ENCODE measurements around the gene DHDDS.
"Not testable (repeated sequence)": the region's sequence is repeated elsewhere in the genome, so short reads cannot be mapped to it uniquely, and the experiment has no call there.

DHDDS gene, protein sequence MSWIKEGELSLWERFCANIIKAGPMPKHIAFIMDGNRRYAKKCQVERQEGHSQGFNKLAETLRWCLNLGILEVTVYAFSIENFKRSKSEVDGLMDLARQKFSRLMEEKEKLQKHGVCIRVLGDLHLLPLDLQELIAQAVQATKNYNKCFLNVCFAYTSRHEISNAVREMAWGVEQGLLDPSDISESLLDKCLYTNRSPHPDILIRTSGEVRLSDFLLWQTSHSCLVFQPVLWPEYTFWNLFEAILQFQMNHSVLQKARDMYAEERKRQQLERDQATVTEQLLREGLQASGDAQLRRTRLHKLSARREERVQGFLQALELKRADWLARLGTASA

GRCh38 chr1:26431979-26432695, at the start of gene DHDDS:
DHDDS (plus strand) TSS chr1:26432321; CDS start chr1:26432946, 625 bp downstream.
- peak; percentile 93 to 99 for DNase-seq

DNA sequence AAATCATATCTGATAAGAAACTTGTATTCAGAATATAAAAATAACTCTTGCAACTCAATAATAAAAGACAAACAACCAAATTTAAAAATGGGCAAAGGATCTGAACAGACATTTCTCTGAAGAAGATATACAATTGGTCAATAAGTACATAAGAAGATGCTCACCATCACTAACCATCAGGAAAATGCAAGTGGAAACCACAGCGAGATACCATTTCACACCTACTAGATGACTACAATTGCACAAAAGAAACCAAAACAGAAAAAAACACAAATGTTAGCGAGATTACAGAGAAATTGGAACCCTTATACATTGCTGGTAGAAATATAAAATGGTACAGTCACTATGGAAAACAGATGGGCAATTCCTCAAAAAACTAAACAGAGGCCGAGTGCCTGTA, 48.0 kb upstream of the DHDDS start:
- DNase-seq, result no peak

- DNase-seq, result not testable (repeated sequence)
Measured at GRCh38 chr1:26385063-26385462, 47.1 kb upstream of the DHDDS start.

GRCh38 chr1:26387447-26387846, 44.7 kb upstream of the DHDDS start:
- no peak for DNase-seq

DNA sequence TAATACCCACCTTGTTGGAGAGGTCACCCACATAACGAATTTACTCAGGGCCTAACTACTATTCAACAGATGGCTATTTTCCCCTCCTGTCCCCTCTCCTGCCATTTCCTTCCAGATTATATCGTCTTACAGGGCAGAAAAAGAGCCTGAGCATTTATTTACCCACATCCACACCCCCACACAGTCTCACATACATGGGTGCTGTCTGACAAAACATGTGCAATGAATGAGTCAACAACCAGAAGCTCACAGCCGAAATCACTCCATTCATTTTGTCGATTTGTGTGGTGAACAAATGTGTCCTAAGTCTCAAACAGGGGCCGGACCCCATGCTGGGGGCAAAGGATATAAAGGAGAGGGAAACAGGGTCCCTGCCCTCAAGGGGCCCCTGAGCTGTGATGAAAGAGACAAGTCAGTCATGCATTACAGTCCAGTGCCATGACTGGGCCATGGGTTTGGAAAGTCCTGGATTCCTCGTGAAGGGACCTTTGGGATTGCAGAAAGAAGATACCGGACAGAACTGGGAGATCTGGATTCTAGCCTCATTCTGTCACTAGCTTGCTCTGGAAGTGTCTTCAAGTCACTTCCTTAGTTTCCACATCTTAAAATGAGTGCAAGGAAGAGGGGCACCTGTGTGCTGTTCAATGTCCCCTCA, 43.2 kb upstream of the DHDDS start:
- no peak for DNase-seq

DNA sequence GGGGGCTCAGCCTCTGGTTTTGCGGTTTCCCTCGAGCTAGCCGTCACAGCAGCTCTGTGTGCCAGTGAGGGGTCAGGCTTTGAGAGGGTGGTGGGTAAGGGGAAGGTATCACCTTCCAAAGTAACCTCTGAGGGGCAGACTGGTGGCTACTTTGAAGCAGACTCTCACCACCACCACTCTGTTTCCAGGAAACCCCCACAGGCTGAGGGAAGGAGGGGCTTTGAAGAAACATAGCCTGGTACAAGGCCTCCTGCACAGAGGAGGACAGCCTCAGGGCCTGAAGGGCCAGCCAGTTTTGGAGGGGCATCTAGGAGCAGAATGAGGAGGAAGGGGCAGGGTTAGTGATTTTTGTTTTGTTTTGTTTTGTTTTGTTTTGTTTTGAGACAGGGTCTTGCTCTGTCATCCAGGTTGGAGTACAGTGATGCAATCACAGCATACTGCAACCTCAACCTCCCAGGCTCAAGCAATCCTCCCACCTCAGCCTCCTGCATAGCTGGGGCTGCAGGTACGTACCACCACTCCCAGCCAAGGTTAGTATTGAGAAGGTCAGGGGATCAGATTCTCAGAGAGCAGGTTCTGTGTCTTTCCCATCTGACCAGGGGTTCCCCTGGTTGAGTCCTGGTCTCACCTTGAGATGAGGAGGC, 42.4 kb upstream of the DHDDS start:
- DNase-seq, result no peak

- peak in 1 of 2 donors; percentile 2 for DNase-seq
Measured at GRCh38 chr1:26391450-26391849, 40.7 kb upstream of the DHDDS start.

DNA sequence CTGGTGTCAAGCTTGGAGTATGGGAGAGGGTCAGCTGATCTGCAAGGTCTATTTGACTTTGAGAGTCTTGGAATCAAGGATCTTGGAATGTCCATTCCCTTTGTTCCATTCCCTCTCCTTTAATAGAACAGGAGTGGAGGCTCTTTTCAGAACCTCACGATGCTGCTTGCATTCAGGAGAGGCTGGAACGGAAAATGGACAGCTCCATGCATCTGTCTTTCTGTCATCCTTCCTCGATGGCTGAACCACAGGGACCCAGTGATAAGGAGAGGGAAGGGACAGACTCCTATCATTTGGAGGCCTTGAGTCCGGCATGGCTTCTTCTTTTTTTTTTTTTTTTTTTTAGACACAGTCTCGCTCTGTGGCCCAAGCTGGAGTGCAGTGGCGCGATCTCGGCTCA, 36.4 kb upstream of the DHDDS start:
- DNase-seq, result no peak

DNA sequence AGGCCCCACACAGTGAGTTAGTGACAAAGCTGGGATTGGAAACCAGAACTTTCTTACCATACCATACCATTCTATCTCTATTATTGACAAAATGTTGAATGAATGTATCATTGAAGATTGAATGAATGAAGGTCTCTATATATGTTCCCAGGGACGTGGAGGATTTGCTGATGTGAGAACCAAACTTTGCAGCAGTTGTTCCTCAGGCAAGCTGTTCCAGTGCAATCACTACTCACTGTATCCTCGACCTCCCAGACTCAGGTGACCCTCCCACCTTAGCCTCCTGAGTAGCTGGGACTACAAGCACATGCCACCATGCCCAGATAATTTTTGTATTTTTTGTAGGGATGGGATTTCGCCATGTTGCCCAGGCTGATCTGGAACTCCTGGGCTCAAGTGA, 33.1 kb upstream of the DHDDS start:
- no peak for DNase-seq

GRCh38 chr1:26401891-26402290, 30.2 kb upstream of the DHDDS start:
- no peak for DNase-seq

- DNase-seq, result no peak
Measured at GRCh38 chr1:26403656-26404055, 28.5 kb upstream of the DHDDS start.

GRCh38 chr1:26404641-26405040, 27.5 kb upstream of the DHDDS start:
- DNase-seq, result no peak

DNA sequence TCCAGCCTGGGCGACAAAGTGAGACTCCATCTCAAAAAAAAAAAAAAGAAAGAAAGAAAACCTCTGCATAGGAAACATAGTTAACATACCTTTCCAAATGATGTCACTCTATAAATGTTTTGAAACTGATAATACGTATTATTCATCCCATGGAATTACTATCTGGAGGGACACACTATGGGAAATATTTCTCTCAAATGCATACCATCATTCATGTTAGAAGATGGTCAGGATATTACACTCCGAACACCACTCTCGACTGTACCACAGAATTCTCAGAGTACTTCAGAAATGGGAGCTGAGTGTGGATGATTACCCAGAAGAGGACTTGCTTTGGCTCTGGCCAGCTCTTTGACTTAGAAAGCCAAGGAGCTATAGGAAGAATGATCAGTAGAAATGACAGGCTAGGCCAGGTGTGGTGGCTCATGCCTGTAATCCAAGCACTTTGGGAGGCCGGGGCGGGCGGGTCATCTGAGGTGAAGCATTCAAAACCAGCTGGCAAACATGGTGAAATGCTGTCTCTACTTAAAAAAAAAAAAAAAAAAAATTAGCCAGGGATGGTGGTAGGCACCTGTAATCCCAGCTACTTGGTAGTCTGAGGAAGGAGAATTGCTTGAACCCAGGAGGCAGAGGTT, 26.7 kb upstream of the DHDDS start:
- DNase-seq, result no peak

- DNase-seq, result peak; percentile 21 to 34
Measured at GRCh38 chr1:26408604-26409003, 23.5 kb upstream of the DHDDS start.

DNA sequence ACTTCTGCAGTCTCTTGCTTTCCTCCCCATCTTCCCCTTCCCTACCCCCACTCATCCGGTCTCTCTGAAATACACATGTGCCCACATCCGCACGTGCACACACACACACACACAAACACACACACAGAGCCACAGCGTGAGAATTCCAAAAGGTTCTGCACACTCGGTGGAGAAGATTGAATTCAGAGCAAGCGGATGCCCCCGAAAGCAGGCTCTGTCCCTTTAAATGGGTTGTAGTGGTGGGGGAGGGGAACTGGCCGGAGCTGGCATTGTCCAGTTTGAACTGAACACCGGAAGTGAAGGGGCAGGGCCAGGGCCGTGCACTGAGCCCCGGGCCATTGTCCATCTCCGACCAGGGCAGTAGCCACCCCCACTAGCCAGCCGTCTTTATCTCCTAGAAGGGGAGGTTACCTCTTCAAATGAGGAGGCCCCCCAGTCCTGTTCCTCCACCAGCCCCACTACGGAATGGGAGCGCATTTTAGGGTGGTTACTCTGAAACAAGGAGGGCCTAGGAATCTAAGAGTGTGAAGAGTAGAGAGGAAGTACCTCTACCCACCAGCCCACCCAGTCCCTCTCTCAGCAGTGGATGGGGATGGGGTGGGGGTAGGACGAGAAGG, 22.8 kb upstream of the DHDDS start:
- no peak for DNase-seq

- DNase-seq, result no peak
Measured at GRCh38 chr1:26410706-26411623, 21.2 kb upstream of the DHDDS start, which contains the start of gene LIN28A. LIN28A (plus strand) TSS chr1:26410817; CDS start chr1:26410892, 75 bp downstream.

DNA sequence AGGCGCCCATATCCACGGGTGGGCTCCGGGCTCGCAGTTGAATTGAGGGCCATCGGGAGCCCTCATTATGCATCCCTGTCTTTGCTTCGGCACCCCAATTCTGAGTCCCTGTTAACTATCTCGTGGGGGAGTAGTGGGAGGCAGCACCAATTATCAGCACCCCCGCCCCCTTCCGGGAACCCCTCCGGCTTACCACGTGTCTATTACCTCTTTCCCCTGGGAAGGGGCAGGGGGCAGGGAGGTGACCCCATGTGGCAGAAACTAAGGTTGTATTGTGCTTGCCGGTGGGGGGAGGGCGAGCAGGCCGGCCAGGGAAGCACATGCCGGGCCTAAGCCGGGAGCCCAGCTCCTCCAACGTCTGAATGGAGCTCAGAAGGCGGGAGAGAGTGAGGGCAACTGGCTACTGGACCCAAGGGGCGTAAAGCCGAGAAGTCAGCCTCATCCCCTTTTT, 20.5 kb upstream of the DHDDS start:
- no peak for DNase-seq

DNA sequence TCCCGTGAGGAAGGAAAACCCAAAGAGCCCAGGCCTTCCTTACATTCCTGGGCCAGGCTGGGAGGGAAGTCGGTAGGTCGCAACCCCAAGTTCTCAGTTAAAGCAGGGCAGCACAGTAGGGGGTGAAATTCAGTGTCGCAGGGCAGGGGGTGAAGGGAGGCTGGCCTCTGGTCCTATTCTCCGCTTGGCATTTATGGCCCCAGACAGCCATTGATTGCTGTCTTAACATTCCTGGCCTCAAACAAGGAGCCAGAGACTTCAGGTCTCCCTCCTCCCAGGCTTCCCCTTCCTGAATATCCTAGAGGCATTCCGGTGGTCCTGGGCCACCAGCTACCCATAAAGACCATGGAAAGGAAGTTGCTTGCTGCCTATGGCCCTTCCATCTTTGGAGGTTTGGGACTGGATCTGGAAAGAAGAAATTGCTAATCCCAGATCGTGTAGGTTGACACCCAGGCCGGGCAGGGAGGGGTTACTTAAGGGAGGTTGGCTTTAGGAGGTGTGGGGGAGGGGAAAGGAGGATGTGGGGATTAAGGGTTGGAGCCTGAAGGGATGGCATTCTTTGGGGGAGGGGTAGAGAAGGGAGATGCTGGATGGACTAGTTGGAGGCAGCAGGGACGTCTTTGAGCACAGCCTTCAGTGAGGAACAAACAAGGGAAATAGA, 19.8 kb upstream of the DHDDS start:
- no peak for DNase-seq

- DNase-seq, result no peak
Measured at GRCh38 chr1:26413031-26413430, 19.1 kb upstream of the DHDDS start.

DNA sequence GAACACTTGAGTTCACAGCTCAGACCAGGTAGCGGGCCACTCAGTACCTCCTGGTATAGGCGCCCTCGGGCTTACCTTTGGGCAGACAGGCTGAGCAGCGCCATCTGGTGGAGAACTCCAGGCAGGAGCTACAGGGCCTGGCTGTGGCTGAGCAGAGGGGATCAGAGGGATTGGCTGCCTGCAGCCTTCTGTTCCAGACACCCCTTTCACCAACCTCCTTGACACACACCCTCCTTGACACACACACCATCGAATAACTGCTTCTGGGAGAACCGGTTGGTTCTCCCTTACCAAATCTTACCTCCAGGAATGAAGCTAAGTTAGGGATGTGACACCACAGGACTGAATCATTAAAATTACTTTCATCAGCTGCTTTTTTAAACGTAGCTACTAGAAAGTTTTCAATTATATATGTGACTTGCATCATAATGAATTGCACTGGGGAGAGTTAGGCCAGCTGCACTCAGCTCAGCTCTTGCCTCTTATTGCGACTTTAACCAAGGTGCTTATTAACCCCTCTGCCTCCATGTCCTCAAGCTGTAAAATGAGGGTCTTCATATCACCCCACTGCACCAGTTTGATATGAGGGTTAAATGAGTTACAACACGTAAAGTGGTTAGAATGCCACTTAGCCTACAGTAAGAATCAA, 14.9 kb upstream of the DHDDS start:
- DNase-seq, result peak; percentile 3 to 50

All from hippocampal formation (tissue), 2 donors.